LNCAP (cell line): Measurements from ENCODE around the gene SLC4A2.

ENCODE experiments used
- TF ChIP-seq, protein P1 (sequence below): fragments of 450-650 bp; IDR thresholded peaks from 2 replicates; pipeline ENCODE4 v1.5.1; 2017; ENCODE audit warnings: mild to moderate bottlenecking

The SLC4A2 gene

DNA sequence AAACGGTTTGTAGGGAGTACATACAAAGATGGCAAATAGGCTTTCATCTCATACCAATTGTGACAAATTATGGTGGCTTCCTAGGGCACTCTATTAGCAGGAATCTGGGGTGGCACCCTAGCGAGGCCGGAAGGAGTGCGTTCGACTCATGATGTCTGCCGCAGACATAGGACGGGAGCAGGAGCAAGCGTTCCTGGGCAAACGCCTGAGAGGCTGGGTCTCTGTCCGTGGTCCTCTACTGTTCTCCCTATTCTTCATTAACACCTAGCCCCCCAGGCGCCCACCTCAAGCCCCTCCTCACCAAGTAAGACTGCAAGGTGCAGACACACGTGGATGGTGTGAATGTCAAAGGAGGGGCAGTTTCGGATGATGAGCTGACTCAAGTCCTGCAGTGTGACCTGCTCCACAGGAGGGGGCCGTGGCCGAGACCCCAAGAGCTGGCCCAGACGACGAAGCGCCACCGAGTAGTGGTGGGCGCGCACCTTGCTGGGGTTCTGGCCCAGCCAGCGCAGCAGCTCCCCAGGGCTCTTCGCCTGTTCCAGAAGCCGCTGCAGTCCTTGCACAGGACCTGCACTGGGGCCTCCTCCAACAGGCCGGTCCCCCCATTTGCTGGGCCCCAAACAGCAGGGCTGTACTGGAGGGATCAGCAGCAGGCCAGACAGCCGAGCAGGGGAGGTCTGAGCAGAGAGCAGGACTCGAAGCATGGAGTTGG lies 20.0 kb downstream of the SLC4A2 start:
- TF ChIP-seq, protein P1, sequence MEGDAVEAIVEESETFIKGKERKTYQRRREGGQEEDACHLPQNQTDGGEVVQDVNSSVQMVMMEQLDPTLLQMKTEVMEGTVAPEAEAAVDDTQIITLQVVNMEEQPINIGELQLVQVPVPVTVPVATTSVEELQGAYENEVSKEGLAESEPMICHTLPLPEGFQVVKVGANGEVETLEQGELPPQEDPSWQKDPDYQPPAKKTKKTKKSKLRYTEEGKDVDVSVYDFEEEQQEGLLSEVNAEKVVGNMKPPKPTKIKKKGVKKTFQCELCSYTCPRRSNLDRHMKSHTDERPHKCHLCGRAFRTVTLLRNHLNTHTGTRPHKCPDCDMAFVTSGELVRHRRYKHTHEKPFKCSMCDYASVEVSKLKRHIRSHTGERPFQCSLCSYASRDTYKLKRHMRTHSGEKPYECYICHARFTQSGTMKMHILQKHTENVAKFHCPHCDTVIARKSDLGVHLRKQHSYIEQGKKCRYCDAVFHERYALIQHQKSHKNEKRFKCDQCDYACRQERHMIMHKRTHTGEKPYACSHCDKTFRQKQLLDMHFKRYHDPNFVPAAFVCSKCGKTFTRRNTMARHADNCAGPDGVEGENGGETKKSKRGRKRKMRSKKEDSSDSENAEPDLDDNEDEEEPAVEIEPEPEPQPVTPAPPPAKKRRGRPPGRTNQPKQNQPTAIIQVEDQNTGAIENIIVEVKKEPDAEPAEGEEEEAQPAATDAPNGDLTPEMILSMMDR: no peak

GRCh38 chr7:151080067-151080521 lies 20.7 kb downstream of the SLC4A2 start:
- TF ChIP-seq, protein P1: no peak

DNA sequence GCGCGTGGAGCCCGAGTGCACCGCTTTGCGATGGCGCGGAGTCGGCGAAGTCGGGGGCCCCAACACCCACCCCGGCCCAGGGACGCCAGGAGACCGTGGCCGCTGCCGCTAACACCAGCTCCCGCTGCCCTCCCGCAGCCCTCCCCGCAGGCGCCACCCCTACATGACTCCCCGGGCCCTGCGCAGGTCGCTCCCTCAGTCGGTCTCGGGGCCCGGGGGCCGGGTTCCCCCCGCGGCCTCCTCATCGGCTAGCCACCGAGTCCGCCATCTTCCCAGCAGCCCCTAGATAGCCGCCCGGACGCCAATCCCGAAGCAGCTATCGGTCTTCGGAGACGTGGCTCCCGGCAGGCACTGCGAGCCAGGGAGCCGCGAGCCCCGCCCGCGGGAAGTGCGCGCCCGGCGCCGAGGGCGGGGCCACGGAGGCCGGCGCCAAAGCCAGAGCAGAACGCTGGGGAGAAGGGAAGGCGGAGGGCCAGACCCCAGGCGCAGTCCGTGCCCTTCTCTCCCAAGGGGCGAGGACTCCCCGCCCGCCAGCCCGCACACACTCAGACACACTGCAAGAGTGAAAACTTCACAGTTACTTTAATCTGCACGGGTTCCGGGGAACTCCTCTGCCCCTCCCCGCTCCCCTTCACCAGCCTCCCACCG lies 21.3 kb downstream of the SLC4A2 start, which contains the start of gene FASTK:
FASTK (minus strand) TSS at position 288 of the 648 bp plus-strand sequence; CDS start at position 245, 43 bp downstream.
- TF ChIP-seq, protein P1: no peak

DNA sequence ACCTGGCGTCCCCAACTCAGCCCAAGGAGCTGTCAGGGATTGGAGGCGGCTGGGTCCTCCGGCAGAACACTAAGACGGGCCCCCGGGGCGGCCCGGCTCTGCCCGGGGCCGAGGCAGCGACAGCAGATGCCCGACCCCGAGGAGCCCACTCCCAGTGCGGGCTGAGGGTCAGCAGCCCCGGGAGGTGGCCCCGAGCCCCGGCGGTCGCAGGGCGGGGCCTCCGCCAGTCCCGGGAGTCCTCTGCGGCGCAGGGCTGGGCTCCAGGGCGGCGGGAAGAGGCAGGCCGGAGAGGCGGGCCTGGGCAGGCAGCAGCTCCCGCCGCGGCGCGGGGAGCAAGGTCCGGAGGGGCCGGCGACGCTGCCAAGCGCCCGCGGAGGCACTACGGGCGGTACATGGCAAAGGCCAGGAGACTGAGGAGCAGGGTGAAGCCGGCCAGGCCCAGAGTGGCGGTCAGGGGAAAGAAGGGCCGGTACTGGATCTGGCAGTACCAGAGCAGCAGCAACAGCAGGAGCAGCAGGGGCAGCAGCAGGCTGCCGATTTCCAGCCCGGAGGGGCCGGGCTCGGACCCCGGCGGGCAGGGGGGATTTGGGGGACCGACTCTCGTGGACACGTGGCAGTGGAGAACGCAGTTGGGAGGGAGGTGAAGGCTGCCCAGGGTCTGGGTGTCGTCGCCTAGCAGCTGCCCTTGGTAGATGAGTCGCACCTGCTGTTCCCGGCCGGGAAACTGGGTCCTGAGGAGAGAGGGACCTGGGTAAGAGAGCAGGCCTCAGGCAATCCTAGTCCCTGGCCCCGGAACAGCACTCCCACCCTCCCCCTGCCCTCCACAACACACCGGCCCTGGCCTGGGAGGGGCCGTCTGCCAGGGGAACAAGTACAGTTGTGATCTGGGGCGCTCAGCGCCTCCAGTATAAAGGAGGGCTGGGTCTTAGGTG lies 22.0 kb downstream of the SLC4A2 start:
- TF ChIP-seq, protein P1: no peak

DNA sequence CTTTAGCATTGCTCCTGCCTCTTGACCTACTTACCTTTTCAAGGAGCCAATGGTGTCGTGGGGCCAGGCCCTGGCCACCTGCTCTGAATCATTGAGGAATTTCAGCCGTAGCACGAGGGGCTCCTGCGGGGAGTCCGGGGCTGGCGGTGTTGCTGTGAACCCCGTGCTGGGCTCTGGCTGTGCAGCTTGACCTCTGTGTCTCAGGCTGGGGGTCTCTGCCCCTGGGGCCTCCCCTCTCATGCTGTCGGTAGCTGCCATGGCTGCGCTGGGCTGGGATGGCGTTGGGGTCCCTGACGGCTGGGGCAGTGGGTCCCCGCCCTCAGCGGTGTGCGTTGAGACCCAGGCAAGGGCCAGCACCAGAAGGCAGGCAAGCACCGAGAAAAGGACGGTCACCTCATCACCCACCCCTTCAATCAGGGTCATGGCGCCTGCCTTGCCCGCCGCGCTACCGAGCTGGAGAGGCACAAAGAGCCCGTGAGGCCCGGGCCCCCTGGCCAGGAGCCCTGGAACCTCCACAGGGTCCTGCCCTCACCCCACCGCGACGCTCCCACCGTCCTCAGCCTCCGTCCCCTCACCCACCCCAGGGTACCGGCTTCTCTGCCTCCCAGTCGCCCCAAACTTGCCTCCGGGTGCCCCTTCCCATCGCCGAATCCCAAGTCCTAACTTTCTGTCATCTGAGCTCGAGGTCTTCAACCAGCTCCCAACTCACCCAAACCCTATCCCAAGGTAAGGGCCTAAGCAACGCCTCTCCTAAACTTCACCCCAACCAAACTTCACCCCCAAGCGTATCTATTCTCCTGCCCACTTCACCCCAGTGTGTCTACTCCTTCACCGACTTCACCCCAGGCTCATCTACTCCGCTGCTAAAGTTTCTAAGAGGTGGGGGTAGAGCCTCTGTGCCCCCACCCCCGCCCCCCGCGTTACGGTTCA lies 23.0 kb downstream of the SLC4A2 start:
- TF ChIP-seq, protein P1: no peak

DNA sequence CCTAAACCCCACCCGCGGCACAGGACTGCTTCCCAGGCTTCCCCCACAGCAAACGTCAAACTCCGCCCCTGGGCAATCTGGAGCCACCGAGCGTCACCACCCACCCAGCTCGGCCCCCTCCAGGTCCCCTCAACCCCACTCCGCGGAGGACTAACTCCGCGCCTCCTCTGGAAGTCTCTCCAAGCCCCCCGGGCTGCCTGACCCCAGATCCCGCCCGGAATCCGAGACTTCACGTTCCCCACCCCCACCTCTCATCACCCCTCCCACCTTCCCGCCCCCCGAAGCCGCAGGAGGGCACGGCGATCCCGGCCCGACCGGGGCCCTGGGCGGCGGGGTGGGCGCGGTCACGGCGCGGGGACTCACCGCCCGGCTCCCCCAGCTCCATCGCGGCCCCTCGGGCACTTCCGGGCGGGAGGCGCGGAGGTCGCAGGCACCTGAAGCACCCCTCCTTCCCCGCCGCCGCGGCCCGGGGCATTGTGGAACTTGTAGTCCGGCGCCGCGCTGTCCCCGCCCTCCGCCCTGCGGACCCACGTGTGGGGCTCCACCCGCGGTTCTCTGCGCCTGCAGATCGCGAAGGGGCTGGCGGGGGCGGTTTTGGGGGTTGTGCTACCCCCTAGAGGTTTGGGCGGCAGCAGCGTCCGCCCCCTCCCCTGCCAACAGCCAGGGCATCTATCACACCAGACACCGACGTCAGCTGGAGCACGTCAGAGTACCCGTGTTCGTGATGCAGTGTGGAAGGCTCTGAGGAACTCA lies 23.9 kb downstream of the SLC4A2 start, which contains the start of gene TMUB1:
TMUB1 (minus strand) TSS at position 423 of the 753 bp plus-strand sequence. CDS start 930 bp downstream, outside the sequence.
- TF ChIP-seq, protein P1: no peak
